ENCODE measurements around the gene SCYL2. TPM values are rescaled to one million over a fixed set of nuclear protein-coding genes. Genes with fewer than 3 reads are reported as not detected.
"Not testable (repeated sequence)": the region's sequence is repeated elsewhere in the genome, so short reads cannot be mapped to it uniquely, and the experiment has no call there.

The SCYL2 gene
- total RNA-seq, 1 experiment from 2014 or later: 37.1 TPM

- TF ChIP-seq ZNF671 (CRISPR knock-in tag; IDR thresholded peaks at IDR 0.05) (no peak), NFE2L1 (CRISPR knock-in tag; IDR thresholded peaks at IDR 0.05) (no peak), FOXP1 (CRISPR knock-in tag; IDR thresholded peaks at IDR 0.05; ENCODE audit: borderline replicate concordance) (no peak), AFF4 (CRISPR knock-in tag; IDR thresholded peaks at IDR 0.05; ENCODE audit: borderline replicate concordance) (no peak), RORB (CRISPR knock-in tag; IDR thresholded peaks at IDR 0.05) (no peak)
- TF ChIP-seq, protein P1, sequence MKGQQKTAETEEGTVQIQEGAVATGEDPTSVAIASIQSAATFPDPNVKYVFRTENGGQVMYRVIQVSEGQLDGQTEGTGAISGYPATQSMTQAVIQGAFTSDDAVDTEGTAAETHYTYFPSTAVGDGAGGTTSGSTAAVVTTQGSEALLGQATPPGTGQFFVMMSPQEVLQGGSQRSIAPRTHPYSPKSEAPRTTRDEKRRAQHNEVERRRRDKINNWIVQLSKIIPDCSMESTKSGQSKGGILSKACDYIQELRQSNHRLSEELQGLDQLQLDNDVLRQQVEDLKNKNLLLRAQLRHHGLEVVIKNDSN (CRISPR knock-in tag; IDR thresholded peaks at IDR 0.05): no peak
Observed at GRCh38 chr12:100229876-100230275, 37.1 kb upstream of the SCYL2 start (continued).

DNA sequence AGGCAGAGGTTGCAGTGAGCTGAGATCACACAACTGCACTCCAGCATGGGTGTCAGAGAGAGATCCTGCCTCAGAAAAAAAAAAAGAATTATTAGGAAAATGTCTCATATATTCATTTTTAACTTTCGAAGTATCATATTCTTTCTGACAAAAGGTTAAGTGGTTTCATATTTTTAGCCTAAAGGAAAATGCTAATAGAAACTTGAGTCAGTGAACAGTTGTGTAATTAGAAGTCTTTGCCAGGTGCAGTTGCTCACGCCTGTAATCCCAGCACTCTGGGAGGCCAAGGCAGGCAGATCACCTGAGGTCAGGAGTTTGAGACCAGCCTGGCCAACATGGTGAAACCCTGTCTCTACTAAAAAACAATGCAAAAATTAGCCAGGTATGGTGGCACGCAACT is 35.1 kb upstream of the SCYL2 start:
- DNase-seq (ENCODE audit: low spot score); H3K4me1 Mint-ChIP-seq; ATAC-seq; CTCF ChIA-PET; H3K9me3 Mint-ChIP-seq; H3K4me3 Mint-ChIP-seq; H3K36me3 Mint-ChIP-seq; H3K27ac Mint-ChIP-seq; H3K27me3 Mint-ChIP-seq (ENCODE audit: low read depth): not testable (repeated sequence)
- POLR2A ChIA-PET: interaction anchor here (0.7 kb wide), 1 partner anchor 206 kb away, joined by 3 read pairs; no protein-coding TSS in a partner anchor

DNA sequence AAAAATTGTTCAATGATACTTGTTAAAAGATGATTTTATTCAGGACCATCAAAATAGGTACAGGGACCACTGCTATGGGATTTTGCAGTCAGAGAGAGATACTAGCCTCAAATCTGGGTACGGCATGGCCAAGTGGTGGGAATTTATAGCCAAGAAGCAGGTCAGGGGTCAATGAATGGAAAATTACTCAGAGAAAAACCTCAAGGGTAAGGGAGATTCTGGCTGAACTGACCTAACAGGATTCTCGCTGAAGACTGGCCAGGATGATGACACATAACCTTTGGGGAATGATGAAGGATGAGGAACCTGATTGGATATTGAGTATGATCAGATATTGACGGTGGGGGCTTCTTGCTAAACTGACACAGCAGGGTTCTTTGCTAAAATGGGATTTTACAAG is 32.8 kb upstream of the SCYL2 start:
- H3K4me1 Mint-ChIP-seq: peaks cover 5% of the 10 kb centered on the region
- H3K4me3 Mint-ChIP-seq: no peak overlapping the region
- ChIA-PET CTCF (interaction anchor here (1.0 to 2.1 kb wide), 5 partner anchors 80 to 437 kb away, joined by 3 to 15 read pairs (median 4); no protein-coding TSS in a partner anchor), POLR2A (no interaction called here)
- no peaks in the 10 kb centered on the region for H3K36me3 Mint-ChIP-seq
- no peak for DNase-seq (ENCODE audit: low spot score)
- no peaks in the 10 kb centered on the region for H3K27me3 Mint-ChIP-seq (ENCODE audit: low read depth)
- H3K9me3 Mint-ChIP-seq: peaks cover 5% of the 10 kb centered on the region
- no peak; the same call in 1 of the 2 replicates for ATAC-seq
- peak overlapping the region; percentile 21; the same call in 1 of the 2 replicates for H3K27ac Mint-ChIP-seq
- TF ChIP-seq, protein P2, sequence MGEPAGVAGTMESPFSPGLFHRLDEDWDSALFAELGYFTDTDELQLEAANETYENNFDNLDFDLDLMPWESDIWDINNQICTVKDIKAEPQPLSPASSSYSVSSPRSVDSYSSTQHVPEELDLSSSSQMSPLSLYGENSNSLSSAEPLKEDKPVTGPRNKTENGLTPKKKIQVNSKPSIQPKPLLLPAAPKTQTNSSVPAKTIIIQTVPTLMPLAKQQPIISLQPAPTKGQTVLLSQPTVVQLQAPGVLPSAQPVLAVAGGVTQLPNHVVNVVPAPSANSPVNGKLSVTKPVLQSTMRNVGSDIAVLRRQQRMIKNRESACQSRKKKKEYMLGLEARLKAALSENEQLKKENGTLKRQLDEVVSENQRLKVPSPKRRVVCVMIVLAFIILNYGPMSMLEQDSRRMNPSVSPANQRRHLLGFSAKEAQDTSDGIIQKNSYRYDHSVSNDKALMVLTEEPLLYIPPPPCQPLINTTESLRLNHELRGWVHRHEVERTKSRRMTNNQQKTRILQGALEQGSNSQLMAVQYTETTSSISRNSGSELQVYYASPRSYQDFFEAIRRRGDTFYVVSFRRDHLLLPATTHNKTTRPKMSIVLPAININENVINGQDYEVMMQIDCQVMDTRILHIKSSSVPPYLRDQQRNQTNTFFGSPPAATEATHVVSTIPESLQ (CRISPR knock-in tag; IDR thresholded peaks at IDR 0.05): no peak
- TF ChIP-seq GABPB1 (CRISPR knock-in tag; IDR thresholded peaks at IDR 0.05): no peak
- no peak for TF ChIP-seq RELA (CRISPR knock-in tag; IDR thresholded peaks at IDR 0.05; ENCODE audit: borderline replicate concordance)
- no peak for TF ChIP-seq ZNF121 (CRISPR knock-in tag; IDR thresholded peaks at IDR 0.05)
- no peak for TF ChIP-seq CTCF (IDR thresholded peaks at IDR 0.05)
- no peak for TF ChIP-seq SP1 (CRISPR knock-in tag; conservative IDR thresholded peaks at IDR 0.05)
- no peak for TF ChIP-seq FOXJ3 (CRISPR knock-in tag; IDR thresholded peaks at IDR 0.05; ENCODE audit: borderline replicate concordance)
- TF ChIP-seq ZNF425 (CRISPR knock-in tag; conservative IDR thresholded peaks at IDR 0.05): no peak
- no peak for TF ChIP-seq RORB (CRISPR knock-in tag; IDR thresholded peaks at IDR 0.05)
- no peak for TF ChIP-seq AR (CRISPR knock-in tag; IDR thresholded peaks at IDR 0.05)
- no peak for TF ChIP-seq NR1H2 (CRISPR knock-in tag; IDR thresholded peaks at IDR 0.05)
- TF ChIP-seq SOX15 (CRISPR knock-in tag; IDR thresholded peaks at IDR 0.05): no peak
- TF ChIP-seq ZNF396 (CRISPR knock-in tag; IDR thresholded peaks at IDR 0.05; ENCODE audit: borderline replicate concordance): no peak
- TF ChIP-seq KAT7 (CRISPR knock-in tag; IDR thresholded peaks at IDR 0.05; ENCODE audit: borderline replicate concordance): no peak
- no peak for TF ChIP-seq ETV6 (CRISPR knock-in tag; IDR thresholded peaks at IDR 0.05)
- no peak for TF ChIP-seq MXD4 (CRISPR knock-in tag; IDR thresholded peaks at IDR 0.05; ENCODE audit: borderline replicate concordance)

Data from WTC11 (cell line).